NCI-H1105 (cell line): ENCODE data around the gene PRDM16.

Experiments used
- DNase-seq: peaks from one replicate; lab custom pipeline; 2025; lab: John Stamatoyannopoulos, UW

The PRDM16 gene

DNA sequence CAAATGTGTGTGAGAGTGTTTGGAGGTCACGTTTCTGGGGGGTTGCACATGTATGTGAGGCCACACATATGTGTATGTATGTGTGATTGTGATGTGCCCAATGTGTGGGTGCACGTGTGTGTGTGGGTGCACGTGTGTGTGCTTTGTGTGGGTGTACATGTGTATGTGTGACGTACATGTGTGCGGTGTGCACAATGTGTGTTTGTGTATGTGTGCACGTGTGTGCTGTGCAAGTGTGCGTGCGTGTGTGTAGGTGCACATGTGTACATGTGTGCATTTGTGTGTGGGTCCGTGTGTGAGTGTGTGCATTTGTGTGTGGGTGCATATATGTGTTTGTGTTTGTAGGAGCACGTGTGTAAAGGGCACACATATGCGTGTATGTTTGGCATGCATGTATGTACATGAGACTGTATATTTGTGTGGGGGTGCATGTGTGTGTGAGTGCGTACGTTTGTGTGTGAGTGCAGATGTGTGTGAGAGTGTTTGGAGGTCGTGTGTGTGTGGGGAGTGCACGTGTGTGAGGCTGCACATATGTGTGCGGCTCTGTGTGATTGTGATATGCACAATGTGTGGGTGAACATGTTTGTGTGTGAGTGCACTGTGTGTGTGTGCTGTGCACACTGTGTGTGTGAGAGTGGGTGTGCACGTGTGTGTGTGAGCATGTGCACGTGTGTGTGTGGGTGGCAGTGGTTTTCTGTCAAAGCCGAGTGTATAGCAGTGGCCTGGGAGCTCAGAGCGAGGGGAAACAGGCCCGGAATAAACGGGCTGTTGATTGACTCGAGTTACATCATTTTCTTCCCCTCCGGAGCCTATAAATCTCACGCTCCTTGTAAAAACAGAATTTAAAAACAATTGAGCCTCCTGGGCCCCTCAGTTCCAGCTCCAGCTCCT is 252.8 kb downstream of the PRDM16 start:
- no peak for DNase-seq

DNA sequence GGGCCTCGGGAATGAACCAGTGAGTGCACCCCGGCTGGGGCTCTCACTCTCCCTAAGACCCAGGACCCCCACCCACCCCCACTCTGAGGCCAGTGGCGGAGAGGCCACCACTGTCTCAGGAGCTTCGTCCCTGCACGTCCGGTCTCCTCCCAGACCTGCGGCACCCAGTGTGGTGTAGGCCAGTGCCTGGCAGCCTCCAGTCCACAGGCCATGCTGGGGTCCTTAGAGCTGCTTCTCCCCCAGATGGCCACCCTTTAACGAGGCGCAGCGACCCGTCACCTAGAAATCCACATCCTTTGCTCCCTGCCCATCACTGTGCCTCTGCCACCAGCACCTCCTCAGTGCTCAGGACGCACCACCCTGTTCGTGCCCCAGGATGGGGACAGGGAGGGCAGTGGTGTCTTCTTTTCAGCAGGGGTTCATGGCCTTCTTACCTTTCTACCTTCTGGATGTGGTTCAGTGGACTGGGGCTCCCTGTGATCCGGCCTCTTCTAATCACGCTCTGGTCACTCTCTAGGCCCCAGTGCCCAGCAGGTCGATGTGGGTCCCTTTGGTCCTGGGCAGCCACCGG is 253.5 kb downstream of the PRDM16 start:
- no peak for DNase-seq

DNA sequence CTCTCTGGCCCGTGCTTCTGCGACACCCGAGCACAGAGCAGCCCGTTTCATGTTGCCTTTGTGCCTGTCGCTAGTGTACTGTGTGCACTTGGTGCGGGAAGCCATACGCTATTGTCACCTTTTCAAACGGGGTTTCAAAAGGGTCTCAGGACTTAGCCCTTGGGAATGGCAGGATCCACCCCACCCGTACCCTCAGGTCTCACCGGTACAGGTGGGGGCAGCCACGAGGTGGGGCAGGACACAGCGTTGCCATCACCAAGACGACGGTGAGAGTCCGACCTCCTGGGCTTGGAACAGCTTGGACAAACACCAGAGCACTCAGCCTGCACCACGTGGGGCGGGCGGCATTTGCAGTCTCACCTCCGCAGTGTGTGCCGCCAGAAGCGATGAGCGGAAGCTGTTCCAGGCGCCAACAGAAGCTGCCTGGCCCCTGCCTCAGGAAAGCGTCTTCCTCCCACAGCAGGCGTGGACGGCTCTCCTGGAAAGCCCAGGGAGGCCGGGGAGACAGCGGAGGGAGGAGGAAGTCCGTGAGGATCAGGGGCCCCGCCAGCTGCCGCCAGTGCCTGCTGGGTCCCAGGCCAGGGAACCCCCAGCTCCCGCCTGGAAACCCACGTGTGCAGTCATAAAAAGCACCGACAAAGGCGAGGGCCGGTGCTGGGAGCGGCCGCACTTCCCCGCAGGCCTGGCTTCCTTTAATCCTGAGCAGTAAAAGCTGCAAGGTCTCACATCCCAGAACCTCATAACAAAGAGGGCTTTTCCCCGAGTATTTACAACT is 254.2 kb downstream of the PRDM16 start:
- DNase-seq, result no peak

DNA sequence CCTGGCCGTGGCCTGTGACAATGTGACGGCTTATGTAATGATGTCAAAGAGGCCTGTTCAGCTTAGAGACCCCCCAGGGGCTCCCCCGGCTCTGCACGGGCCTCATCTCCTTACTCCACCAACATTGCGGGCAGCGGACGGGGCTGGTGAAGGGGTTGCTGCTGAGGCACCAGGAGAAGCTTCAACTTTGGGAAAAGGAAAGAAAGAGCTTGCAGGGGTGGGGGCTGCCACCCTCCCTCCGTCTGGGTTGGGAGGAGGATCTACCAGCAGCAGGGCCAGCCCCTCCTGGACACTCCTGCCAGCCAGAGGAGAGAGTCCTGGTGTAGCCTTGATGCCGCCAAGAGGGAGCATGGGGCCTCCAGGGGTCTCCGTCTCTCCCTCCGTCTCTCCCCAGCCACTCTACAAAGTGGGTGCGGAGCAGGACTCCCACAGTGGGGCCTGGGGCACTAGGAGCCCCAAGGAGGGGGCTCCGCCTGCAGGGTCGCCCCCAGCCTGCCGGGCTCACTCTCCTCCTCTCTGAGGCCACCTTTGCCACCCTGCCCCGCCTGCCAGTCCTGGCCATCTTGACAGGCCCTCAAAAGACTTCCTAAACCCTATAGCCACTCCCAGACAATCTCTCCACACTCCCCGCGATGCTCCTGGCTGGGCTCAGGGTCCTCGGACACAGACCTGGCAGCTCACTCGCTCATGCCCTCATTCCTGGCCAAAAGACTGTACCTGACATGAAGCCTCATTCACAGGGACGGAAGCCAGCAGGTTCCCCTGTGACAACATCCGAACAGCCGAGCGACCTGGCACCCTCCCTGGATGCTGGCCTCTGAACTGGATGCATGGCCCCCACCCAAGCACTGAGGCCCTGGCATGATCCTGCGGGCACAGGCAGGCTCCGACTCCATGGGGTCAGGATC is 255.0 kb downstream of the PRDM16 start:
- no peak for DNase-seq

DNA sequence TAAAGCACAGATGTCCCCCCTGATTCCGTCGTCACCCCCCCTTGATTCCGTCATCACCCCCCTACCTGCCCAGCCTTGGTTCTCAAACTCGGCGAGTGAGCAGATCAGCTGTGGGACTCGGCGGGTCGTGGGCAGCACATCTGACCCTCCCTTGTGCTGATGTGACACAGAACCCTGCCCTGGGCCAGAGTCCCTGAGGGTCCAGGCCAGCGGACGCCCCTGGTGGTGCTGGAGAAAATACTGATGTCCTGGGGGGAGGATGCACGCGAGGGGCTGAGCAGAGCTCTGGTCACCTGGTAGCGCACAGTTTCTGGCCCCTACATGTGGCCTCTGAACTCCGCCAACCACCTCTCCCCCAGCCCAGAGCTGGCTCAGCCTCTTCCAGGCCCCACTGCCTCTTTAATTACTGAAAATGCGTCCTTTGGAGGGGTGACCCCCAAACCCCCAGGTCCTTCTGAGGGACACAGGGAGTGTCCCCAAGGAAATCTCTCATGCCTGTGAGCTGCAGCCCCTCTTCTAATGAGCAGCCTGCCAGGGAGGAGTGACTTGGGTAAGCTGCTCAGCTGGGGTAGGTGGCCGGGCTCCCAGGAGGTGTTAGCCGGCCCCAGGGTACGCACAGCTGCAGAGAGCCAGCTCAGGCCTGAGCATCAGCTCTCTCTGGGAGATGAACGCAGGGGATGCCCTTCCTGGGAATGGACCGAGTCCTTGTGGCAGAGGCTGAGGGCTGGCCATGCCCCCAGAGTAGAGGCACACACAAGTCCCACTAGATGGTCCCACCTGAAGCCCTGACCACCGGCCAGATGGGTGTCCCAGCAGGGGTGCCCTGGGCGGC is 255.9 kb downstream of the PRDM16 start:
- no peak for DNase-seq

DNA sequence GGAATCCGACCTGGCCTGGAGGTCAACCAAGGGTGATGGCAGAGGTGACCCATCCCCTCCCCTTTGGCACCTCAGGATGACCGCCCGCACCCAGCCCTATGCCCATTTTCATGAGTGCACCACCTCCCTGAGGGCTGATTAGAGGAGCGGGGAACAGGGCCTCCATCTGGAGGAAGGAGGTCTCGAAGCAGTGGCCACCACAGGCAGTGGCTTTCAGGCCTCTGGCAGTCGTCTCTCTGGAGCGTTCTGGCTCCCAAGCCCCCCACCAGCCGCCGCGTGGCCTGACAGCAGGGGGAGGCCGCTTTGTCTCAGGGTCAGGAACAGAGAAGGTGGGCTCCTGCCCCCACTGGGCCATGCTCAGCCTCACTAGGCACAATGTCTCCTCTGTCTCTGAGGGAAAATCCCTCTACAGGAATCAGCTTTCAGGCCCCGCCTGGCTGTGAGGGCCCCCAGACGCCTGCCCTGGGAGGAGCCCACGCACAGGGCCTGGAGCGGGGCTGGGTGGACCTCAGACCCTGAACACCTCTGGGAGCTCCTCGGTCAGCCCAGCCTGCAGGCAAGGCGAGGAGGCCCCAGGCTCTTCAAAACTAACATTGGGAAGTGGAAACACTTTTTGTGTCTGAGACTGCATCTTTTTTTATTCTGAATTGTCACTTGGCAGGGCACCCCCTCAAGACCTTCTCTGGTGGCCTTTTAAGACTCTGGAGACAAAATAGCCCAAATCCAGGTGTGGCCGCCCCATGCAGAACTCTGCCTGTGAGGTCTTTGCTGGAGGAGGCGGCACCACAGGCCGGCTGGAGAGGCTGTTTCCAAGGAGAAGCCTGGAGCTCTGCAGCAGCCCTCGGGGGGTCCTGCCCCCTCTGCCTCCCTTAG is 257.7 kb downstream of the PRDM16 start:
- no peak for DNase-seq

DNA sequence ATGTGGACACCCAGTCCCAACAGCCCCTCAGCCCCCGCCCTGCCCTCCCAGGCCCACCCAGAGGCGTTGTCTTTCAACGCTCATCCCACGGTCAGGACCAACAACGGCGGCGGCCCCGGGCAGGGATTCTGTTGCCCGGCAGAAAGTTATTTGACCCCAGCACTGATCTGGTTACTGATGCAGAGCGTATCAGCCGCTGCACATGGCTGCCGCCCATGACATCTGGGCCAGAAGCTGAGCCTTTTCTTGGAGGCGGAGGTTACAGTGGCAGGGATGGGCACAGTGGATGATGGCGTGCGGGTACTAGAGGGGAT is 258.3 kb downstream of the PRDM16 start:
- no peak for DNase-seq

DNA sequence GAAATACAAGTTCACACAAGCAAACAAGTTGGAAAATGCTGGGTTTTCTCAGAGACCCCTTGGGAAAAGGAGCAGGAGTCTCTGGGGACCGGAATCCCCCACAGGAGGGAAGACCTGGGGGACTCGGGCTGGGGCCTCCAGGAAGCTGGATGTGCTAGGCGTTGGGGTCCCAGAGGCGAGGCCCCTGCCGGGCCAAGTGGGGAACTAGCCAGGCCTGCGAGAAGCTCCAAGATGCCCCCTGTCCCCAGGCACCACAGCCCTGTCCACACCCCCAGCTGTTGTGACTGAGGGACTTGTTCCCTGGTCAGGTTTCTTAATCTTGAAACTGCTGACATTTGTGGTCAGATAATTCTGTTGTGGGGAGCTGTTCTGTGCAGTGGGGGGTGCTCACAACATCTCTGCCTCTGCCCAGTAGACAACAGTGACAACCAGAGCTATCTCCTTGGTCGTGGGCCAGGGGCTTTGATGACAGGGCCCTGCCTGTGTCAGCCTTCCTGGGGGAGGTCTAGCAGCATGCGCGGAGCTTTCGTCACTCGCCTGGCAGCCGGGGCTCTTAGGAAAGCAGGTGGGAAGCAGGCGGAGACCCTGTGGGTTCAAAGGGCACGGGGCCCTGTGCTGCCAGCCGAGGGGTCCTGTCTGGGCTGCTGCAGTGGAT is 259.1 kb downstream of the PRDM16 start:
- no peak for DNase-seq

DNA sequence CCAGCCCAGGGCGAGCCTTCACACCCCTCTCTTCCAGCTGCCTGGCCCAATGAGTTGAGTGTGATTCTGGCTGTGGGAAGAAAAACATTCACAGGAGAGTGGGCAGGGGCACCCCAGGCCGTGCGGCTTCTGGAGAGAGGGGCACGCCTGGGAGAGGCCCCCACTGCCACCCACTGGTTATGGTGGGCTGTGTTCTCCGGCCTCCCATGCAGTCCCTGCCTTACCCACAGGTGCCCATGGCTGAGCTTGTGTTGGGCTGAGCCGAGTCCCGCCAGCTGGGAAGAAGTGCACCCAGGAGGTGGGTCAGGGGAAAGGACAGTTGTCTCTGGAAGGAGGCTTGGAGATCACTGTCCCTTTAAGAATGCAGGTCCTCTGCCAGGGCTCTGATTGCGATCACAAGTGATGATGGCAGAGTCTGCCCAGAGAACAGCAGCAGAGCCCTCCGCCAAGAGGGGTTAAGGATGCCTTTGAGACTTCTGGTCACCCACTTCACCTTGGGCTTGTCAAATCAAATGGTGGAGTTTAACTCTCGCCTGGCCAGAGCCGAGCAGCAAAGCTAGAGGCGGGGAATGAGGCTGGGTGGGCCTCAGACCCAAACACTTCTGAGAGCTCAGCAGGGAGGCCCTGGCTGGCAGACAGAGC is 260.8 kb downstream of the PRDM16 start:
- no peak for DNase-seq

DNA sequence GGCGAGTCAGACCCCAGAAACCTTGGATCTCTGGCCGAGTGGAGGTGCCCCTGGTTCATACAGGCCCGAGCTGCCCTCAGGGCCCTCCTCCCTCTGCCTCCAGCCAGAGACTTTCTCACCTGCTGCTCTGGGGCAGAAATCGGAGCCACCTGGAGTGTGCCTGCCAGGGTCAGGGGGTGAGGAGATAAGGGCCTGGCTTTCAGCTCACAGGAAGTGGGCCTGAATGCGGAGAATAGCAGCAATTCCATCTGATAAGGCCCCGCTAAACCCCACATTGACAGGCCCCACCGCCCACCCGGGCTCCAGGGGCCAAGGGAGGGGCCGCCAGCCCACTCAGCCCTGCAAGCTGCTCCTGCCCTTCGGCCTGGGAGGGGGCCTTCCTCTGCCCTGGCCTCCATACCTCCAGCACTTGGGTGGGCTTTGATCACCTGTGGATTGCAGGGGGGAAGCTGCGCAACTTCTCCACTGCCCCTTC is 261.8 kb downstream of the PRDM16 start:
- DNase-seq, result no peak

DNA sequence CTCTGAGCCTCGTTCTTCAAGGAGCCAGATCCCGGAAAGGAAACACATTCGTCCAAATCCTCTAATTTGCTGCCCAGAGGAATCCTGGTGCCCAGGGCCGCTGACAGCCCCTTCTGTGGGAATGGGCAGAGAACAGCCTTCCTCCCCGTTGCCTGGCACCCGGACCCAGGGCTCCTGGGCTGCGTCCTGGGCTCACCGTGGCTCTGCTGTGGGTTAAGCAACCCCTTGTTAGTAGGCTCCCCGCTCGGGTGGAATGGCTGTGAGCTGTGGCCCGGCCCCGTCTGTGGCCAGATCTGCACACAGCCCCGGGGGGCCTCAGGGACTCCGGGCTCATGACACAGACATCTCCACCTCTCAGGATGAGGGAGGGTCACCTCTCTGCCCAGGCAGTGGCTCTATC is 262.6 kb downstream of the PRDM16 start:
- DNase-seq, result no peak

DNA sequence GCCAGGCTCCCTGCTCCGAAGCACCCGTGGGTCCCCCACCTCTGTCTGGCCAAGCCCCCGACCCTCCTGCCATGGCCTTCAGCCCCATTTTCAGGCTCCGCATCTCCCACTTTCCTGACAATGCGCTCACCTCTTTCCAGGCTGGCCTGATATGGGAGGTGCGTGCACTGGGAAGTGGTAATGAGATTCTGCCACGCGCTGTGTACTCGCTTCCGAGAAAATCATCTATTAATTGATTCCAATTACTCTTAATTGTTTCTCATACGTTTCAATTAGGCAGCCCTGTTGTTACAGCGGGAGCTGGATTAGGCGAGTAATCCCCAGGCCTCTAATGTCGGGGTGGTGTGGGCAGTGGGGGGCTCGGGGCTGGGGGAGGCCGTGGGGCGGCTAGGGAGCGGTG is 263.0 kb downstream of the PRDM16 start:
- DNase-seq, result no peak

DNA sequence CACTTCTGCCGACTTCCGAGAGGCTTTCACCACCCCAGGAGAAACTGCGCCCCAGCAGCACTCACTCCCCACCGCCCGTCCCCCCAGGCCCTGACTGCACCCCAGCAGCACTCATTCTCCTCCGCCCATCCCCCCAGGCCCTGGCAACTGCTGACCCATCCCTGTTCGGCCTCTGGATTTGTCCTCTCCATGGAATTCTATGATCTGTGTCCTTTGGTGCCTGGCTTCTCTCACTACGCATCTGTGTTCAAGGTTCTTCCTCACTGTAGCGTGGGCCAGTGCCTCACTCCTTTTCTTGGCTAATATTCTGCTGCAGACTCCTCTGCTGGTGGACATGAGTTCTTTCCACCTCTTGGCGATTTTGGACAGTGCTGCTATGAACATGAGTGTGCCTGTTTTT is 263.7 kb downstream of the PRDM16 start:
- no peak for DNase-seq

DNA sequence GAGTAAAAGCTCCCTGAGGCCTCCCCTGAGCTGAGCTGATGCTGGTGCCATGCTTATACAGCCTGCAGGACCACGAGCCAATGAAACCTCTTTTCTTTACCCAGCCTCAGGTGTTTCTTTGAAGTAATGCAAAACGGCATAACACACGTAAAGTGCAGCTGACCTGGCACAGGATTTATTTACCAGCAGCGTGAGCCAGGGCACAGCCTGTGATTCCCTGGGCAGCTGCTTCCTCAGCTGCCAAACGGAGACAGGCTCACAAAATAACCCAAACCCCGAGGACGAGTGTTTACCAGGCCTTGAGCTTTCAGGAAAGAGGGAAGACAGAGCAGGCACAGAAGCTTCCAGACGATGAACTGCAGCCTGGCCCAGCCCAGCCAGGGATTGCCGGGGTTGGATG is 264.9 kb downstream of the PRDM16 start:
- DNase-seq, result no peak

DNA sequence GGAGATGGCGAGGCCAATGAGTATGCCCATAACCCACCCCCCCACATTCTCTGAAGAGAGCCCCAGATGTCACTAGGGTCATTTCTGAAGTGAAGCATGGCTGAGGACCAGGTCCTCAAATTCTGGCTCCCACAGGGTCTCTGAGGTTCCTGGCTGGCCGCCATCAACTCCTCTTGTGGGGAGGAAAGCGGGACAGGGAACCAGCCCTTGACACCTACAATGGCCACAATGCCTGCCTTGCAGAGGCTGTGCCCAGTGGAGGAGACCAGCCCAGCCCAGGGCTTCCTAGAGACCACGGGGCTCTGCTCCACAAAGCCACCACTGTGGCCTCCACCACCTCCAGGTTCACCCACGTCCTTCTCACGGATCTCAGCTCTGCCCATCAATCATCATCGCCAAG is 265.4 kb downstream of the PRDM16 start:
- DNase-seq, result no peak

DNA sequence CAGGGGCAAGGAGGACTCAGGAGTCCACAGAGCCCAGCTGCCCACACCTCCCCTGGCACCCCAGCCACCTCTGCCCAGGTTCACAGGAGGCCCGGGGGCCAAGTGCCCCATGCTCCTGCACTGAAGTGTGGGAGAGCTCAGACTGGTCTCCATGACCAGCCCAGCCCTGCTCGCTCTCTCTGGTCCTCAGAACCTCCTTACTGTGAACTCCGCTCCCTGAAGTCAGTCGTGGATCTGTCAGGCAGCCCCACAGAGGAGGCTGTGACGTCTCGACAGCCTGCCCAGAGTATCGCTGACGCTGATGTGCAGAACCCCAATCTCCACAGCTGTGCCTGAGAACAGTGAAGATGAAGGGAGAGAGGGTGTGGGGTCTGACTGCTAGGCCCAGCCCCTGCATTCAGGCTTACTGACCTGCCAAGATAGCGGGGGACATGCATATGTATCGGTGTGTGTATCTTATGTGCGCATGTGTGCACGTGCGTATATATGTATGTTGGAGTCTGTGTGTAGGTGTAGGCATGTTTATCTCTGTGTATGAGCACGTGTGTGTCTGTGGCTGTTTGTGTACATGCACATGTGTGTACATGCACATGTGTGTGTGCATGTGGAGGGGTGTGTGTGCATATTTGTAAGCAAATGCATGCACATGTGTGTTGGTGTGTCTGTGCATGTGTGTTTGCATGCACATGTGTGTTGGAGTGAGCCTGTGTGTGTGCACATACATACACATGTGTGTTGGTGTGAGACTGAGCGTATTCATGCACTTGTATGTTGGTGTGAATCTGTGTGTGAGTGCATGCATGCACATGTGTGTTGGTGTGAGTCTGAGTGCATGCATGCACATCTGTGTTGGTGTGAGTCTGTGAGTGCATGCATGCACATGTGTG is 267.0 kb downstream of the PRDM16 start:
- DNase-seq, result no peak

DNA sequence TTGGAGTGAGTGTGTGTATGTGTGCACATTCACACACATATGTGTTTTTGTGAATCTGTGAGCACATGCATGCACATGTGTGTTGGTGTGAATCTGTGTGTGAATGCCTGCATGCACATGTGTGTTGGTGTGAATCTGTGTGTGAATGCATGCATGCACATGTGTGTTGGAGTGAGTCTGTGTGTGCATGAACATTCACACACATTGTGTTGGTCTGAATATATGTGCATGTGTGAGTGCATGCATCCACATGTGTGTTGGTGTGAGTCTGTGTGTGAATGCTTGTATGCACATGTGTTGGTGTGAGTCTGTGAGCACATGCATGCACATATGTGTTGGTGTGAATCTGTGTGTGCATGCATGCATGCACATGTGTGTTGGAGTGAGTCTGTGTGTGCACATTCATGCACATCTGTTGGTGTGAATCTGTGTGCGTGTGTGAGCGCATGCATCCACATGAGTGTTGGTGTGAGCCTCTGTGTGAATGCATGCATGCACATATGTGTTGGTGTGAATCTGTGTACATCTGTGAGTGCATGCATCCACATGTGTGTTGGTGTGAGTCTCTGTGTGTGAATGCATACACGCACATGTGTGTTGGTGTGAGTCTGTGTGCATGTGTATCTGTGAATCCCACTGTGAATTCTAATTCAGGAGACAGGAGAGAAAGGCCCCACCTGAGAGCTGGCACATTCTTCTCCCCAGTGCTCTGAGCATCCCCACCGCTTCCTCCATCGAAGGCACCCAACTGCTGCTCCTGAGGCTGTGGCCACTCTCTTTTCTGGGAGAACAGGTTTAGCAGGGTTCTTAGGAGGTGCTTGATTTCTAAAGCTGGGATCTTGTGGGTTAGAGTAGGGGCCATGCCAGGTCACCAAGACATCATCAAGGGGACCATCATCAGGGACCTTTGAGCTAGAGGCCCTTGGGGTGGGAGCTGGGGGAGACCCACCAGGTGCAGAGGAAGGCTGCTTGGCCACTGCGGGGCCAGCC is 267.9 kb downstream of the PRDM16 start:
- no peak for DNase-seq
